ENCODE data around the gene MEIG1.

DNA sequence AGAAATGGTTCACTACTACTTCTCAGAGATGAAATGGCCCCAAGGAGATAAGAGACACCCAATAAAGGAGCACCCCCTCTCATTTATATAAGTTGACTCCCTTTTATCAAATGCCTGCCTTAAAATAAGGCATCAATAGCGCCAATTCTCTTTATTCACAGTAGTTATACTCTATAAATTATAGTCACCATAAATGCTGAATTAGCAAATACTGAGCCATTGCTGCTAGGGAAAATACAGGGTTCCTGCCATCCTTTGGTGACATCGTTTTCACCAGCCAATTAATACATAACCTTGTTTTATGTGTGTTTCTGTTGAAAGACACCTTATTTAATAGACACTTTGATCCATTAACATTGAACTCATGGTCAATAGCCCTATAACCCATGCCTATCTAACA lies 33.9 kb upstream of the MEIG1 start:
- TF ChIP-seq, protein P1, sequence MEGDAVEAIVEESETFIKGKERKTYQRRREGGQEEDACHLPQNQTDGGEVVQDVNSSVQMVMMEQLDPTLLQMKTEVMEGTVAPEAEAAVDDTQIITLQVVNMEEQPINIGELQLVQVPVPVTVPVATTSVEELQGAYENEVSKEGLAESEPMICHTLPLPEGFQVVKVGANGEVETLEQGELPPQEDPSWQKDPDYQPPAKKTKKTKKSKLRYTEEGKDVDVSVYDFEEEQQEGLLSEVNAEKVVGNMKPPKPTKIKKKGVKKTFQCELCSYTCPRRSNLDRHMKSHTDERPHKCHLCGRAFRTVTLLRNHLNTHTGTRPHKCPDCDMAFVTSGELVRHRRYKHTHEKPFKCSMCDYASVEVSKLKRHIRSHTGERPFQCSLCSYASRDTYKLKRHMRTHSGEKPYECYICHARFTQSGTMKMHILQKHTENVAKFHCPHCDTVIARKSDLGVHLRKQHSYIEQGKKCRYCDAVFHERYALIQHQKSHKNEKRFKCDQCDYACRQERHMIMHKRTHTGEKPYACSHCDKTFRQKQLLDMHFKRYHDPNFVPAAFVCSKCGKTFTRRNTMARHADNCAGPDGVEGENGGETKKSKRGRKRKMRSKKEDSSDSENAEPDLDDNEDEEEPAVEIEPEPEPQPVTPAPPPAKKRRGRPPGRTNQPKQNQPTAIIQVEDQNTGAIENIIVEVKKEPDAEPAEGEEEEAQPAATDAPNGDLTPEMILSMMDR (IDR thresholded peaks at IDR 0.05) = no peak
- TF ChIP-seq POLR2A (IDR thresholded peaks at IDR 0.05) = no peak
